GM12892 (cell line): ENCODE data around the gene CELA2B.

Source experiments
- POLR2A ChIP-seq: IDR thresholded peaks from 2 replicates; pipeline ENCODE4 v1.6.1; 2011; ENCODE audit warnings: low read depth, low read length, control low read depth
- TAF1 ChIP-seq: IDR thresholded peaks from 2 replicates; pipeline ENCODE4 v1.6.1; 2011; ENCODE audit warnings: low read depth, mild to moderate bottlenecking, control low read depth, low read length, borderline replicate concordance

GRCh38 chr1:15459771-15460707, 15.9 kb upstream of the CELA2B start:
- TF ChIP-seq TAF1 (no peak), POLR2A (no peak)
